ENCODE results near the gene NDUFS4. TPM values are rescaled to one million over a fixed set of nuclear protein-coding genes. Genes with fewer than 3 reads are reported as not detected.

The NDUFS4 gene
- total RNA-seq, 1 experiment from 2014 or later: 92.9 TPM

DNA sequence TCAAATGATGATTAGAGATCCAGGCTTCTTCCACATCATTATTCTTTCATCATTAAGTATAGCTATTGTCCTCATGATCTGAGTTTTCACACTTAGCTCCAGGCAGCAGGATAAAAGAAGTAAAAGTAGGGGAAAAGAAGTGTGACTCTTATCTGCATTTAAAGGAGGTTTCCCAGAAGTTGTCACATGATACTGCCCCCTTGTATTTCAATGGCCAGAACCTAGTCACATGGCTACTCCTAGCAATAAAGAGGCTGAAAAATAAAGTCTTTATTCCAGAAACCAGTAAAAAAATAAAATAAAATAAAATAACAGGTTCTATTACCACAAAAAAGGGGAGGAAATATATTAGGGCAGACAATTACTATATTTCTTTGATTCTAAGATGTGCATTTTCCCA is 5.3 kb upstream of the NDUFS4 start:
- Histone ChIP-seq H3K56ac (ENCODE audit: insufficient read length, low read depth, low read length) (no peak overlapping the region), H3K23me2 (ENCODE audit: insufficient read length, low read depth, low read length, poor library complexity, severe bottlenecking) (no peaks in the 10 kb centered on the region), H2BK20ac (ENCODE audit: low read depth, low read length, poor library complexity, severe bottlenecking) (no peak overlapping the region), H3K79me2 (ENCODE audit: insufficient read depth, low read length) (no peaks in the 10 kb centered on the region), H4K20me1 (ENCODE audit: control insufficient read depth, insufficient read depth, insufficient read length) (no peaks in the 10 kb centered on the region), H3T11ph (ENCODE audit: low read length) (no peak overlapping the region), H4K8ac (replicated peaks; ENCODE audit: insufficient read length, low read depth, low read length) (no peak overlapping the region), H2BK5ac (ENCODE audit: insufficient read length, low read length) (no peak overlapping the region), H3K23ac (ENCODE audit: insufficient read length, low read depth, low read length) (no peak overlapping the region), H4K91ac (ENCODE audit: insufficient read length, low read depth, low read length) (no peak overlapping the region), H3K27me3 (ENCODE audit: insufficient read depth, low read length) (no peaks in the 10 kb centered on the region), H3K79me1 (ENCODE audit: insufficient read depth, low read depth, low read length, poor library complexity, severe bottlenecking) (no peaks in the 10 kb centered on the region), H2BK12ac (ENCODE audit: insufficient read length, low read depth, low read length) (no peak overlapping the region), H2AK5ac (ENCODE audit: insufficient read length, low read length) (no peak overlapping the region), H2BK120ac (ENCODE audit: low read depth, low read length, poor library complexity, severe bottlenecking) (no peak overlapping the region), H2BK15ac (ENCODE audit: low read depth, low read length) (no peak overlapping the region), H3K9ac (ENCODE audit: extremely low read depth, insufficient read length, low read length) (no peak overlapping the region), H4K5ac (ENCODE audit: insufficient read length, low read depth, low read length) (no peak overlapping the region), H3K18ac (ENCODE audit: insufficient read length, low read depth, low read length) (no peak overlapping the region), H3K14ac (ENCODE audit: insufficient read depth, low read length) (no peak overlapping the region), H3K4ac (ENCODE audit: low read depth, low read length) (no peak overlapping the region), H3K9me3 (ENCODE audit: control insufficient read depth, low read depth, low read length) (no peaks in the 10 kb centered on the region), H3K27ac (ENCODE audit: insufficient read length, low read depth, low read length) (no peak overlapping the region), H3K4me2 (ENCODE audit: insufficient read depth, insufficient read length, low read length) (no peak overlapping the region), H2AFZ (ENCODE audit: low read length) (no peak overlapping the region), H3K4me1 (ENCODE audit: insufficient read depth, low read length) (no peaks in the 10 kb centered on the region; the same call in 1 of the 2 replicates)
- H3K4me1 Mint-ChIP-seq: peaks cover 7 to 8% of the 10 kb centered on the region in 2 experiments; a peak in 2 of 4 replicates
- peaks cover 12 to 14% of the 10 kb centered on the region in 2 experiments for H3K9me3 Mint-ChIP-seq
- no peak overlapping the region for H3K27ac Mint-ChIP-seq
- no peak for DNase-seq
- H3K27me3 Mint-ChIP-seq (ENCODE audit: low read depth): no peaks in the 10 kb centered on the region; the same call in 1 of the 2 replicates
- no peak overlapping the region for H3K4me3 Mint-ChIP-seq
- TF ChIP-seq, protein P1, sequence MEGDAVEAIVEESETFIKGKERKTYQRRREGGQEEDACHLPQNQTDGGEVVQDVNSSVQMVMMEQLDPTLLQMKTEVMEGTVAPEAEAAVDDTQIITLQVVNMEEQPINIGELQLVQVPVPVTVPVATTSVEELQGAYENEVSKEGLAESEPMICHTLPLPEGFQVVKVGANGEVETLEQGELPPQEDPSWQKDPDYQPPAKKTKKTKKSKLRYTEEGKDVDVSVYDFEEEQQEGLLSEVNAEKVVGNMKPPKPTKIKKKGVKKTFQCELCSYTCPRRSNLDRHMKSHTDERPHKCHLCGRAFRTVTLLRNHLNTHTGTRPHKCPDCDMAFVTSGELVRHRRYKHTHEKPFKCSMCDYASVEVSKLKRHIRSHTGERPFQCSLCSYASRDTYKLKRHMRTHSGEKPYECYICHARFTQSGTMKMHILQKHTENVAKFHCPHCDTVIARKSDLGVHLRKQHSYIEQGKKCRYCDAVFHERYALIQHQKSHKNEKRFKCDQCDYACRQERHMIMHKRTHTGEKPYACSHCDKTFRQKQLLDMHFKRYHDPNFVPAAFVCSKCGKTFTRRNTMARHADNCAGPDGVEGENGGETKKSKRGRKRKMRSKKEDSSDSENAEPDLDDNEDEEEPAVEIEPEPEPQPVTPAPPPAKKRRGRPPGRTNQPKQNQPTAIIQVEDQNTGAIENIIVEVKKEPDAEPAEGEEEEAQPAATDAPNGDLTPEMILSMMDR (conservative IDR thresholded peaks at IDR 0.05): no peak
- peaks cover 8 to 16% (median 8%) of the 10 kb centered on the region in 3 experiments for H3K36me3 Mint-ChIP-seq (ENCODE audit: insufficient read depth in 1 of 3, low read depth in 3 of 3)
